Measurements from ENCODE around the gene KIF5C.

DNA sequence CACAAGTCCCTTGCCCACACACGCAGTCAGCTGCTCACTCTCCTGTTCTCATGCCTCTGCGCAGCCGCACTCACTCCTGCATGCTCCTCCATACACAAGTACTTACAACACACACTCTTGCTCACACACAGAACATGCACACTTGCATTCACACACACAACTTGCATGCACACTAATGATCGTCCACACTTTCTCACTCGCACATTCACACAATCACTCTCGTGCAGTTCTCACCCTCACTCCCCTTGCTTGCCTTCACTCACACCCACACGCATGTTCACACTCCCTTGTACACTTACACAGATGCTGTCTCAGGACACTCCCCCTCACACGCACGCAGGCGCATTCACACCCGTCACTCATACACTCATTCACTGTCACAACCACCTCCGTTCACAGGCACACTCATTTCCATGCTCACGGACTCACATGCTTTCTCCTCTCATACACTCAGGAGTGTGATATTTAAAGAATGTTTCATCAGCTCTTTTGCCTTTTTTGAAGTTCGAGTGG is 127.4 kb downstream of the KIF5C start:
- TF ChIP-seq, protein P1, sequence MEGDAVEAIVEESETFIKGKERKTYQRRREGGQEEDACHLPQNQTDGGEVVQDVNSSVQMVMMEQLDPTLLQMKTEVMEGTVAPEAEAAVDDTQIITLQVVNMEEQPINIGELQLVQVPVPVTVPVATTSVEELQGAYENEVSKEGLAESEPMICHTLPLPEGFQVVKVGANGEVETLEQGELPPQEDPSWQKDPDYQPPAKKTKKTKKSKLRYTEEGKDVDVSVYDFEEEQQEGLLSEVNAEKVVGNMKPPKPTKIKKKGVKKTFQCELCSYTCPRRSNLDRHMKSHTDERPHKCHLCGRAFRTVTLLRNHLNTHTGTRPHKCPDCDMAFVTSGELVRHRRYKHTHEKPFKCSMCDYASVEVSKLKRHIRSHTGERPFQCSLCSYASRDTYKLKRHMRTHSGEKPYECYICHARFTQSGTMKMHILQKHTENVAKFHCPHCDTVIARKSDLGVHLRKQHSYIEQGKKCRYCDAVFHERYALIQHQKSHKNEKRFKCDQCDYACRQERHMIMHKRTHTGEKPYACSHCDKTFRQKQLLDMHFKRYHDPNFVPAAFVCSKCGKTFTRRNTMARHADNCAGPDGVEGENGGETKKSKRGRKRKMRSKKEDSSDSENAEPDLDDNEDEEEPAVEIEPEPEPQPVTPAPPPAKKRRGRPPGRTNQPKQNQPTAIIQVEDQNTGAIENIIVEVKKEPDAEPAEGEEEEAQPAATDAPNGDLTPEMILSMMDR (conservative IDR thresholded peaks at IDR 0.05; ENCODE audit: low read length), result no peak
- no peak for TF ChIP-seq EZH2phosphoT487 (IDR thresholded peaks at IDR 0.05; ENCODE audit: borderline replicate concordance, low read depth, low read length)

Measured in OCI-LY7 (cell line).